Measurements from ENCODE around the gene ROR2.

DNA sequence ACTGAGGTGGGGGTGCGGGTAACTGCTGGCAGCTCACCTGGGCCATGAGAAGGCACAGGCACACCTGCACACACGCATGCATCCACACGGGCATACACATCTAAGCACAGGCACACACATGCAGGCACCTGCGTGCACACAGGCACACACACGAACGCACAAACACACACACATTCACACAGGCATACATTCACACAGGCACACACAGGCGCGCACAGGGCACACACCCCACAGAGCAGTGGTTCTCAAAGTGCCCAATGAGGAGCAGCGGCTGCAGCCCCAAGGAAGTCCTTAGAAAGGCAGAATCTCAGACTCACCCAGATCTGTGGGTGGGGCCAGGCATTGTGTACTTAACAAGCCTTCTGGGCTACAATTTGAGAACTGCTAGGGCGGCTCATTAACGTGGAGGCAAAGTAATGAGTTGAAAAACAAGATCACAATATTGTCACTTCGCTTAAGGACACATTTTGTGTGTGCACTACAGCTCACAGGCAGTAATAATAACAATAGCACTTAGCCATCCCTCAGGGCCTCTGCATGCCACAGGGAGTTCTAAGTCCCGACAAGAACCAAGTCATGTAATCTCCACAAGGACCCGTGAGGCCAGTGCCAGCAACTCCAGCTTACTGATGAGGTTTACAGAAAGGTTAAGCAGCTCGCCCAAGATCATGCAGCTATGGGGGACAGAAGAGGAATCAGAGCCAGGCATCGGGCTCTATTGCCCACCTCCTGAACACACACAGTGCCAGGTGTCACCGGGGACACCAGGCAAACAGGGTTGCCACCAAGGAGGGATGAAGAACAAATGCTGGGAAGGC lies 91.6 kb downstream of the ROR2 start:
- TF ChIP-seq POLR2A (IDR thresholded peaks at IDR 0.05), result no peak
- TF ChIP-seq, protein P1, sequence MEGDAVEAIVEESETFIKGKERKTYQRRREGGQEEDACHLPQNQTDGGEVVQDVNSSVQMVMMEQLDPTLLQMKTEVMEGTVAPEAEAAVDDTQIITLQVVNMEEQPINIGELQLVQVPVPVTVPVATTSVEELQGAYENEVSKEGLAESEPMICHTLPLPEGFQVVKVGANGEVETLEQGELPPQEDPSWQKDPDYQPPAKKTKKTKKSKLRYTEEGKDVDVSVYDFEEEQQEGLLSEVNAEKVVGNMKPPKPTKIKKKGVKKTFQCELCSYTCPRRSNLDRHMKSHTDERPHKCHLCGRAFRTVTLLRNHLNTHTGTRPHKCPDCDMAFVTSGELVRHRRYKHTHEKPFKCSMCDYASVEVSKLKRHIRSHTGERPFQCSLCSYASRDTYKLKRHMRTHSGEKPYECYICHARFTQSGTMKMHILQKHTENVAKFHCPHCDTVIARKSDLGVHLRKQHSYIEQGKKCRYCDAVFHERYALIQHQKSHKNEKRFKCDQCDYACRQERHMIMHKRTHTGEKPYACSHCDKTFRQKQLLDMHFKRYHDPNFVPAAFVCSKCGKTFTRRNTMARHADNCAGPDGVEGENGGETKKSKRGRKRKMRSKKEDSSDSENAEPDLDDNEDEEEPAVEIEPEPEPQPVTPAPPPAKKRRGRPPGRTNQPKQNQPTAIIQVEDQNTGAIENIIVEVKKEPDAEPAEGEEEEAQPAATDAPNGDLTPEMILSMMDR (IDR thresholded peaks at IDR 0.05 in 8 of 11, conservative IDR thresholded peaks at IDR 0.05 in 3 of 11), result no peak
